K562 (cell line): ENCODE measurements around the gene INPP5K. TPM values are rescaled to one million over a fixed set of nuclear protein-coding genes. Genes with fewer than 3 reads are reported as not detected.

Experiments used
- ATAC-seq: fragments of 200-7000 bp; cut with Tn5 transposase; 3 replicates; pipeline ENCODE4 v1.9.1; 2020; ENCODE audit warnings: moderate library complexity
- BruUV-seq: library from RNA; stranded (reverse); fragments of 400-500 nt; replicated peaks from 2 replicates; lab custom pipeline; 2021; lab: Mats Ljungman, UMichigan
- CTCF ChIA-PET: fragments of 300-600 bp; formaldehyde crosslinking; extraction: SDS; loops from one replicate; lab custom pipeline; 2021; ENCODE audit warnings: low intra/inter-chr PET ratio; lab: Yijun Ruan, JAX
- POLR2A ChIA-PET: fragments of 300-600, 350-650 bp; sonication (Branson Sonifier 250); formaldehyde crosslinking; extraction: SDS; loops from one replicate; lab custom pipeline; 2021; ENCODE audit warnings: antibody characterized with exemption, inconsistent platforms; lab: Yijun Ruan, JAX
- DNase-seq, 4 experiments: peaks; one replicate each; pipeline versions ENCODE4 v3.0.0 to v3.0.0-alpha.2; 2011 to 2018; ENCODE audit warnings: low spot score in 3 of 4, mixed read lengths in 3 of 4; ENCODE audit errors: extremely low read depth in 1 of 4
- FAIRE-seq: peaks from 2 replicates; lab custom pipeline; 2011; peaks lifted over from hg19 to GRCh38; lab: Jason Lieb, UNC
- H2AFZ ChIP-seq: 2 replicates; pipeline ENCODE4 v1.6.0; 2011; ENCODE audit warnings: low read depth, low read length, control low read depth, inconsistent platforms
- H3K27ac ChIP-seq: fragments of 200-600 bp; 3 replicates; pipeline ENCODE4 v1.8.0; 2011; ENCODE audit warnings: low read depth, mild to moderate bottlenecking, control low read depth, inconsistent platforms, low read length, moderate library complexity, mixed read lengths; ENCODE audit errors: extremely low read depth
- H3K27me3 ChIP-seq, 2 experiments: fragments of 300-600 bp in 1 of 2; 2 replicates in 1 of 2; 3 replicates in 1 of 2; pipeline versions ENCODE4 v1.6.0 to v1.8.0; 2011; ENCODE audit warnings: inconsistent platforms in 2 of 2, low read length in 2 of 2, mild to moderate bottlenecking in 1 of 2, mixed read lengths in 1 of 2, moderate library complexity in 1 of 2; ENCODE audit not compliant: control insufficient read depth in 2 of 2, insufficient read depth in 2 of 2
- H3K36me3 ChIP-seq: fragments of 300-600 bp; 3 replicates; pipeline ENCODE4 v1.8.0; 2011; ENCODE audit warnings: mild to moderate bottlenecking, low read length, inconsistent platforms; ENCODE audit not compliant: control insufficient read depth, insufficient read depth
- H3K4me1 ChIP-seq, 2 experiments: fragments of 200-600 bp in 1 of 2; replicated peaks in 1 of 2; 2 replicates in 1 of 2; 3 replicates in 1 of 2; pipeline versions ENCODE4 v1.5.1 to v1.8.0; 2011; ENCODE audit warnings: inconsistent platforms in 2 of 2, low read length in 2 of 2, mild to moderate bottlenecking in 1 of 2, mixed read lengths in 1 of 2, moderate library complexity in 1 of 2; ENCODE audit not compliant: control insufficient read depth in 2 of 2, insufficient read depth in 2 of 2
- H3K4me2 ChIP-seq: 2 replicates; pipeline ENCODE4 v1.6.1; 2011; ENCODE audit warnings: low read length, control low read depth, inconsistent platforms, mixed read lengths; ENCODE audit not compliant: insufficient read depth
- H3K4me3 ChIP-seq: fragments of 200-600 bp; sonication (generic), shearing (Covaris generic); 2 replicates; pipeline ENCODE4 v1.5.1; 2016; ENCODE audit warnings: control low read depth, inconsistent platforms
- H3K79me2 ChIP-seq: fragments of 200-600 bp; 3 replicates; pipeline ENCODE4 v1.8.0; 2011; ENCODE audit warnings: low read length, inconsistent platforms; ENCODE audit not compliant: control insufficient read depth, insufficient read depth
- H3K9ac ChIP-seq, 2 experiments: 2 replicates each; pipeline versions ENCODE4 v1.6.0 to v1.6.1; 2011; ENCODE audit warnings: low read depth in 2 of 2, low read length in 2 of 2, control low read depth in 1 of 2, inconsistent platforms in 1 of 2, mild to moderate bottlenecking in 1 of 2, mixed read lengths in 1 of 2; ENCODE audit not compliant: insufficient read depth in 1 of 2
- H3K9me1 ChIP-seq: one replicate; pipeline ENCODE4 v1.6.0; 2011; ENCODE audit warnings: inconsistent platforms, mild to moderate bottlenecking, low read length, moderate library complexity; ENCODE audit not compliant: control insufficient read depth, insufficient read depth
- H3K9me3 ChIP-seq: replicated peaks from 2 replicates; pipeline ENCODE4 v1.5.1; 2011; ENCODE audit warnings: low read depth, low read length, inconsistent platforms; ENCODE audit not compliant: control insufficient read depth, insufficient read depth
- H4K20me1 ChIP-seq: replicated peaks from 2 replicates; pipeline ENCODE4 v1.6.1; 2011; ENCODE audit warnings: low read length, inconsistent platforms, mixed read lengths; ENCODE audit not compliant: control insufficient read depth, insufficient read depth
- AFF4 ChIP-seq: sonication (generic); formaldehyde crosslinking; IDR thresholded peaks from 2 replicates; pipeline ENCODE4 v1.8.0; 2023; ENCODE audit warnings: mild to moderate bottlenecking, missing genetic modification reagents
- ATF2 ChIP-seq: sonication (generic); formaldehyde crosslinking; IDR thresholded peaks from 2 replicates; pipeline ENCODE4 v1.8.1; 2022; ENCODE audit warnings: missing genetic modification reagents
- NR2F6 ChIP-seq: fragments of 450-650 bp; formaldehyde crosslinking; IDR thresholded peaks from 2 replicates; pipeline ENCODE4 v1.4.0; 2020; ENCODE audit warnings: mild to moderate bottlenecking
- ZBTB11 ChIP-seq, 3 experiments: fragments of 200-800 bp in 1 of 3; fragments of 250-450 bp in 1 of 3; fragments of 450-650 bp in 1 of 3; sonication (Bioruptor Pico) in 1 of 3; sonication (Bioruptor generic) in 1 of 3; formaldehyde crosslinking in 1 of 3; IDR thresholded peaks; 2 replicates each; pipeline versions ENCODE4 v1.6.1 to v1.8.0; 2016 to 2022; ENCODE audit warnings: mild to moderate bottlenecking in 2 of 3, missing genetic modification characterization in 2 of 3, missing compliant biosample characterization in 1 of 3, moderate library complexity in 1 of 3
- WGBS: fragments of 100-300 bp; shearing (Covaris generic); methylation state at CpG from one replicate; pipeline ENCODE4 v1.1.6; 2016; ENCODE audit warnings: low coverage, mixed read lengths; ENCODE audit not compliant: insufficient coverage; ENCODE audit errors: missing lambda C conversion rate; 5-methylcytosine and 5-hydroxymethylcytosine counted together
- in situ Hi-C: fragments of 300-500 bp; cut with MboI; formaldehyde crosslinking; loops from 4 replicates; pipeline ENCODE4 v1.15.0; 2018; ENCODE audit warnings: inconsistent platforms, mixed read lengths
- intact Hi-C: fragments of 100-400 bp; cut with micrococcal nuclease; formaldehyde crosslinking; loops from 2 replicates; pipeline ENCODE4 v1.14.2; 2022
- polyA plus RNA-seq, 8 experiments: library from polyadenylated mRNA; depleted of rRNA in 4 of 8; stranded (reverse) in 5 of 8; unstranded in 3 of 8; fragments of >200 nt; fragmentation: Nextera tagmentation in 2 of 8; fragmentation: Illumina TruSeq in 1 of 8; extraction: Ambion mirVana in 2 of 8; extraction: Trizol in 1 of 8; gene quantifications; 2 replicates each; pipeline versions ENCODE4 v1.2.1 to v1.2.3, GENCODE V29; 2011 to 2014; ENCODE audit warnings: inconsistent platforms in 1 of 8, missing spikeins in 1 of 8
- total RNA-seq, 7 experiments: library from RNA; depleted of rRNA in 6 of 7; stranded (reverse); fragments of >200 nt in 6 of 7; fragmentation: Illumina TruSeq in 2 of 7; extraction: Trizol in 2 of 7; gene quantifications; 2 replicates each; pipeline versions ENCODE4 v1.2.1 to v1.2.3, GENCODE V29; 2011 to 2021; ENCODE audit warnings: low replicate concordance in 1 of 7

INPP5K gene
- total and polyA plus RNA-seq, 9 of the 15 experiments (the other 6 are each of a cell fraction or from before 2014, with no cell fraction given), result 0.63 to 15.1 (median 10.1) TPM

GRCh38 chr17:1562176-1562643 lies 45.8 kb upstream of the INPP5K start:
- peak overlapping the region; percentile 63 for H3K4me3 ChIP-seq
- peaks cover 39% of the 10 kb centered on the region for H3K79me2 ChIP-seq
- H4K20me1 ChIP-seq, result peaks cover 12% of the 10 kb centered on the region
- peak in 3 of 4 experiments; percentile 42 to 74 (median 72) for DNase-seq
- H3K27me3 ChIP-seq, result no peaks in the 10 kb centered on the region
- WGBS, result 0% methylated on average over 2 of the region's 62 CpGs
- in situ Hi-C loops, result no loop called here
- H2AFZ ChIP-seq, result no peak overlapping the region
- FAIRE-seq, result no peak
- ATAC-seq, result peak; percentile 10; the same call in 2 of the 3 replicates
- ChIA-PET POLR2A (interaction anchor here (0.6 to 1.2 kb wide), 5 partner anchors 12 to 162 kb away, joined by 3 to 4 read pairs (median 3); partner anchors contain the start of gene YWHAE), CTCF (no interaction called here)
- H3K4me2 ChIP-seq, result peak overlapping the region; percentile 86
- no peaks in the 10 kb centered on the region for H3K9me3 ChIP-seq
- intact Hi-C loops, result no loop called here
- peak overlapping the region; percentile 65 to 94; a peak in 3 of 4 replicates for H3K9ac ChIP-seq
- H3K36me3 ChIP-seq, result peaks cover 24% of the 10 kb centered on the region; the same call in 2 of the 3 replicates
- H3K4me1 ChIP-seq, result peaks cover 21 to 57% of the 10 kb centered on the region in 2 experiments; a peak in 4 of 5 replicates
- H3K27ac ChIP-seq, result peak overlapping the region; percentile 78; the same call in 2 of the 3 replicates
- BruUV-seq, result no TSS peak
- H3K9me1 ChIP-seq, result no peaks in the 10 kb centered on the region
- TF ChIP-seq ATF2 (CRISPR knock-in tag) (no peak), AFF4 (CRISPR knock-in tag) (0 out of 2 replicates have a peak, but pooled peaks have one; percentile 6), ZBTB11 (CRISPR knock-in tag; IDR thresholded peaks at IDR 0.05) (0 out of 6 replicates have a peak, but pooled peaks of 1 of the 3 experiments have one; percentile 60), NR2F6 (CRISPR knock-in tag) (no peak)
